Activated T-cell treated with anti-CD3 and anti-CD28 coated beads, Interleukin-2, amount 50 U/mL, for 24 hours (primary cell): Measurements from ENCODE around the gene CYP11A1.

Experiments used
- DNase-seq: peaks from one replicate; pipeline ENCODE4 v3.0.0-alpha.2; 2020
- H3K27ac Mint-ChIP-seq: 2 replicates; pipeline ENCODE4 v1.8.0; 2020; ENCODE audit warnings: mild to moderate bottlenecking, mixed read lengths
- H3K27me3 Mint-ChIP-seq: 2 replicates; pipeline ENCODE4 v1.8.0; 2020; ENCODE audit warnings: mixed read lengths
- H3K36me3 Mint-ChIP-seq: 2 replicates; pipeline ENCODE4 v1.8.0; 2020; ENCODE audit warnings: low read depth, mixed read lengths
- H3K4me1 Mint-ChIP-seq: 2 replicates; pipeline ENCODE4 v1.8.0; 2020; ENCODE audit warnings: low read depth, mixed read lengths
- H3K4me3 Mint-ChIP-seq: 2 replicates; pipeline ENCODE4 v1.8.0; 2020; ENCODE audit warnings: mild to moderate bottlenecking, moderate library complexity, mixed read lengths
- H3K9me3 Mint-ChIP-seq: 2 replicates; pipeline ENCODE4 v1.8.0; 2020; ENCODE audit warnings: mixed read lengths

CYP11A1 gene

DNA sequence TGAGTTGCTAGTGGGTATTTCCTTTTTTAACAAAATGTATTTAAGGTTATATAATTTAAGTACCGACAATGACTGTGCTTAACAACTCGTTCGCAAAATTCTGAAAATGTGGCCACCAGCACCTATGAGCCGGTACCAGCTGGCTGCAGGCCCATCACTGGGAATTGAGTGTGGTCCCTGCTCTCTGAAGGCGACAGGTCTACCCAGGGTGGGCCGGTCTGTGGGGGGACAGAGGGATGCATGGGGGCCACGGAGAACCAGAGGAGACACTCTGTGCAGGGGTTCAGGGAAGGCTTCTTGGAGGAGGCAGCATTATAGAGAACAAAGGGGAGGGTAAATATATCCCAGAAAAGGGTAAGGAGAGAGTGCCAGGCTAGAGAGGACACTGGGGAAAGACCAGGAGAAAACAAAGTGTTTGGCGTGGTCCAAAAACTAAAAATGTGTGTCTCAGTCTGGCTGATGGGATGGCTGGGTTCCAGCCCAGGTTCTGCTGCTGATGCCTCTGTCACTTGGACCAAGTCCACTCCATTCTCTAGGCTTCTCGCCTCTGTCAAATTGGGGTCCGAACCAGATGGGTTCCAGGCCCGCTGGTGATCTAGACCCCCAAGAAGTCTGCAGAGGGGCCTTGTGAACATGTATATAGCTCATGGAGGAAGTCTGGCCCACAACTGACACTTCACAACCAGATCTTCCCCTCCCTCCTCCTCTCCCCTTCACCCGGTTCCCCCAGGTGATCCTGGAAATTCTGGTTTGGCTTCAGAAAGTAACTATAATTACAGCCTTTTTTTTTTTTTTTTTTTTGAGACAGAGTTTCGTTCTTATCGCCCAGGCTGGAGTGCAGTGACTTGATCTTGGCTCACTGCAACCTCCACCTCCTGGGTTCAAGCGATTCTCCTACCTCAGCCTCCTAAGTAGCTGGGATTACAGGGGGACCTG lies 10.7 kb upstream of the CYP11A1 start:
- peak overlapping the region; percentile 77 for H3K27ac Mint-ChIP-seq
- no peak overlapping the region for H3K4me3 Mint-ChIP-seq

DNA sequence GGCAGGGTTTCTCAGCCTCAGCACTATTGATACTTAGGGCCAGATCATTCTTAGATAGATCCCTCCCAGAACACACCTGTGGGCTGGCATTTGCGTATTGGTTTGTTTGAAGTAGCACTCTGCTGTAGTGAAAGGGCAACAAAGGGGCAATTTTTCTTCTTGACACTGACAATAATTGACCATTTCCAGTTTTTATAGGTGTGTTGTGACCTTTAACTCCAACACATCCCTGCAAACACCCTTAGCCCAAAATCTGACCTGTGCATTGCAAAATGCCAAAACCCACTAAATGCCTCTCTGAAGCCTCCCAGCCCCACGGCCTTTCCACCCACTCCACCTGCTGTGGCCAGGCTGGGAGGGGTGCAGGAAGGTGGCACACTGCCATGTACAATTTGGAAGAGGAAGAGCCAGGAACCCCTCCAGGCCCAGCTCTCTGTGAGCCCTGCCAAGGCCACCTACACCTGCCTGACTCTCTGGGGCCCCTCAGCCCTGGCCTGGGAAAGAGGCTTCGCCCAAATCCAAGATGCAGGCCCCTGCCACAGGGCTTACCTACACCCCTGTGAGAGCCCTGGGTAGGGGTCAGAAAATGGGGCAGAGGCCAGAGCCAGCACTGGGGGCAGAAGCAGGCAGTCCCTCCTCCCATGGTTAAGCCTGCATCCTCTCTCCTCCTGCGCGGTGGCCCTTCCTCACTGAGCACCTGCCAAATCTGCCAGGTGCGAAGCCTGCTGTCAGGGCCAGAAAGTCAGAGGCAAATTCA lies 9.6 kb upstream of the CYP11A1 start:
- Mint-ChIP-seq H3K27me3 (no peaks in the 10 kb centered on the region), H3K27ac (no peak overlapping the region), H3K36me3 (no peaks in the 10 kb centered on the region), H3K4me3 (no peak overlapping the region), H3K4me1 (peaks cover 71% of the 10 kb centered on the region), H3K9me3 (no peaks in the 10 kb centered on the region)
- no peak for DNase-seq

More for the DNA sequence above, 10.7 kb upstream of the CYP11A1 start:
- Mint-ChIP-seq H3K4me1 (peaks cover 82% of the 10 kb centered on the region), H3K9me3 (no peaks in the 10 kb centered on the region), H3K27me3 (no peaks in the 10 kb centered on the region), H3K36me3 (no peaks in the 10 kb centered on the region)
- DNase-seq = peak; percentile 33

DNA sequence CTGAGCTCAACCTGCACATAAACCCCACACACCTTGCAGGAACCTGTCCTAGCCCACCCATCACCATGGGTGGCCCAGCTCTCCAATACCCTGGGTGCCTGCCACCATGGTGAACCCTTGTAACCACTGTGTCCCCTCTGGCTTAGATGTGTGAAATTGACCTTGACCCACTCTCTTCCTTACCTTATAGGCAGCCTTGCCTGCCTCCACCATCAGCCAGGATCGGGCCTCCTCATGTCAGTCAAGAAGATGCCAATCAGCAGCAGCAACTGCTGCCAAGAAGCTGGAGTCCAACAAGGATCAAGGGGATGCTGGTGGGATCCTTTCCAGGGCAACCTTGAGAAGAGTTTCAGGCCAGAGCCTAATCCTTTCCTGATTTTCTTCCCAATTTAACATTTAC lies 8.8 kb upstream of the CYP11A1 start:
- no peaks in the 10 kb centered on the region for H3K27me3 Mint-ChIP-seq
- peaks cover 63% of the 10 kb centered on the region for H3K4me1 Mint-ChIP-seq
- no peak for DNase-seq
- H3K36me3 Mint-ChIP-seq = no peaks in the 10 kb centered on the region
- H3K9me3 Mint-ChIP-seq = no peaks in the 10 kb centered on the region
- no peak overlapping the region for H3K27ac Mint-ChIP-seq
- H3K4me3 Mint-ChIP-seq = no peak overlapping the region

DNA sequence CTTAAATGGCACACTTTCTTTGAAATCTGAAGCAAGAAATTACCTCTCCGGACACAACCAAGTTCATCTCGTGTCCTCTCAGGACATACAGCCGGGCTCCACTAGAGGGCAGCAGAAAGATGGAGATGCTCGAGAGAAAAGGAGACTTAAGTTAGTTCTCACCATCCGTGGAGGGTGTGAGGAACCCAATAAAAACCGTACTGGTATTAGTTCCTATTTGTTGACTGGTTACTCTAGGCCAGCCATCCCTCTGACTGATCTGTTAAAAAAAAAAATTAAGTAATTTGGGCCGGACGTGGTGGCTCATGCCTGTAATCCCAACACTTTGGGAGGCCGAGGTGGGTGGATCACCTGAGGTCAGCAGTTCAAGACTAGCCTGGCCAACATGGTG lies 7.9 kb upstream of the CYP11A1 start:
- H3K9me3 Mint-ChIP-seq = no peaks in the 10 kb centered on the region
- H3K27ac Mint-ChIP-seq = peak overlapping the region; percentile 67
- no peaks in the 10 kb centered on the region for H3K27me3 Mint-ChIP-seq
- peak; percentile 85 for DNase-seq
- no peaks in the 10 kb centered on the region for H3K36me3 Mint-ChIP-seq
- H3K4me3 Mint-ChIP-seq = peak overlapping the region; percentile 77
- peaks cover 54% of the 10 kb centered on the region for H3K4me1 Mint-ChIP-seq

DNA sequence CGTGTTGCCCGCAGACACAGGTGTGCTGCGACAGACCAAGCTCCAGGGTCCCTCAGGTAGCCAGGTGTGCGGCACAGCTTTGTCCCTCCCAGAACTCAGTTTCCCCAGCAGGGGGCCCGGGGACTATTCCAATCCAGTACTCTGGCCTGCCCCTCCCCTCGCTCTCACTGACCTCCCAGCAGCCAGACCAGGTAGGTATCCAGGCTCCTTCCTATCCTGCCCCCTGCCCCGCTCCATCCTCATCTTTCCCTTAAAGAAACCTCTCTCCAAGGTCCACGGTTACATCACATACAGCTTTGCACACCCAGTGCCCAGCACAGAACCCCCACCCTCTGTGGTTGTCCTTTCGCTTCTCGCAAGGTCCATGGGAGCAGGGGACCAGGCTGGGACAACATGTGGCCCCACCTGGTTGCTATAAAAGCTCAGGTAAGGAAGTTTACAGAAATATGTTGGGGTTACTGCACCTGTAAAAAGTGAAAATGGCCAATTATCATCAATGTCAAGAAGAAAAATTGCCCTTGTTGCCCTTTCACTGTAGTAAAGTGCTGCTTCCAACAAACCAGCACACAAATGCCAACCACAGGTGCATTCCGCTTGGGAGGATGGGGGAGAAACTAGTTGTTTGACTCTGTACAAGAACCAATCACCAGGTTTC lies 7.3 kb upstream of the CYP11A1 start:
- peak overlapping the region; percentile 67 for H3K27ac Mint-ChIP-seq
- peaks cover 51% of the 10 kb centered on the region for H3K4me1 Mint-ChIP-seq
- no peaks in the 10 kb centered on the region for H3K27me3 Mint-ChIP-seq
- H3K9me3 Mint-ChIP-seq = no peaks in the 10 kb centered on the region
- DNase-seq = no peak
- H3K4me3 Mint-ChIP-seq = peak overlapping the region; percentile 77
- H3K36me3 Mint-ChIP-seq = no peaks in the 10 kb centered on the region

DNA sequence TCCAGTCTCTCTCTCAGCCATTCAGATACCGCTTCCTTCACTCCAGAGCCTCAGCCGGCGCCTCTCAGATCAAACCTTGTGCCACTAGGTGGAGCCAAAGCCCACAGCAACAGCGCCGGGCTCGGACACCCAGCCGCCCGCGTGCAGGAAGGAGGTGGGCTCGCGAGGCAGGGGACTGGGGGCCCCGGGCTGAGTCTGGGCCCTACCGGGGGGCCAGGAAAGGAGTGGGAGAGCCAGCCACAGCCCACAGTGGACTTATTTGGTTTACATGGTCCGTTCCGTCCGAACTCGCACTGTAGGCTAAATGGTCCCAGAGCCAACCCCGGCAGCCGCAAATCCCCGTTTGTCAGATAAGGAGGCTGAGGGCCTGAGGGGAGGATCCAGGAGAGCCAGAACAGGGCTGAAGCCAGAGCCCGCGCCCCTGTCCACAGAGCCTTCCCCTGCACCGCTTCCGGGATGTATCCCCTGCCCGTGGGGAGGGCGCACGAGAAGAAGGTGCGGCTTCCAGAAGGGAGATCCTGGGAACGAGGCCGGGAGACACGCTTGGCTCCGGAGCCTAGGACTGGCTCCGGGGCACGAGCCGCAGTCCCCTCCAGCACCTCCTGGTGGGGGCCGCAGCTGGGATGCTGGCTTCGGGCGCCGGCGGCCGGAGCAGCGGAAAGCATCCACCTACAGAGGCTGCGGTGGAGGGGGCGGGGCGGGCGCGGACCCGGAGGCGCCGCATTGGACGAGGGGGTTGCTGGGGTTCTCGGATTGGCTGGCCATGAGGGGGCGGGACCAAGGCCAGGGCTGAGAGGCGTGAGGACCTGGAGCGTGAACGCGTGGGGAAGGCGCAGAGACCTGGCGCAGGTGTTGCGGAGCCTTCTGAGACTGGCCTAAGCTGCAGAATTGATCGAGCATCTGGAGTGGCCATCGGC lies 6.5 kb upstream of the CYP11A1 start:
- H3K4me3 Mint-ChIP-seq = peak overlapping the region; percentile 77
- H3K36me3 Mint-ChIP-seq = no peaks in the 10 kb centered on the region
- peak overlapping the region; percentile 88 for H3K27ac Mint-ChIP-seq
- no peaks in the 10 kb centered on the region for H3K9me3 Mint-ChIP-seq
- peak; percentile 93 for DNase-seq
- peaks cover 43% of the 10 kb centered on the region for H3K4me1 Mint-ChIP-seq
- H3K27me3 Mint-ChIP-seq = no peaks in the 10 kb centered on the region

DNA sequence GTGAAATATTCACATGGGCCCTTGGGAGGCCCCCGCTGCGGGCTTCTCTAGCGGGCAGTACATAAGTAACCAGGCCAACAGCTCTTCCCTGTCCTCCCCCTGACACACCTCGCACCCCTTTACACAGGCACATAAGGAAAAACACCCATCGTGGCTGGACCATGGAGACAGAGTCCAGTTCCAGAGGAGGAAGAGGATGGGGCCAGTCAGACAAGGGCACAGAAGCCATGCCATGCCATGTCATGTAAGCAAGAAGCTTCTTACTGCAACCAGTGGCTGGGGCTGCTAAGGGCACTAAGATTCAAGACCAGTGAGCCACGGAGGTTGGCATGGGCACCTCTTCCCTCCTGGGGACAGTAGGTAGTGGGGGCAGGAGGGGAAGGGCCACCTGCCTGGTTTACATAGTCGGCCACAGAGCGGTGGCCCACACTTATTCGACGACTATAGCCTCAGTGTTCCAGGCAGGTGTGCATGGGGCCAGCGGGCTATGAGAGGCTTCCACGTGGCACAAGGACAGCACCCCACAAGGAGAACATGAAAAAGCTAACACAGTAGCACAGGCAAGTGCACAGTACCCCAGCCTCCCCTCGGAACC lies 5.7 kb upstream of the CYP11A1 start:
- no peaks in the 10 kb centered on the region for H3K9me3 Mint-ChIP-seq
- H3K36me3 Mint-ChIP-seq = no peaks in the 10 kb centered on the region
- peak overlapping the region; percentile 77 for H3K4me3 Mint-ChIP-seq
- peaks cover 35% of the 10 kb centered on the region for H3K4me1 Mint-ChIP-seq
- peaks cover 5% of the 10 kb centered on the region for H3K27me3 Mint-ChIP-seq
- peak overlapping the region; percentile 88 for H3K27ac Mint-ChIP-seq
- DNase-seq = no peak

DNA sequence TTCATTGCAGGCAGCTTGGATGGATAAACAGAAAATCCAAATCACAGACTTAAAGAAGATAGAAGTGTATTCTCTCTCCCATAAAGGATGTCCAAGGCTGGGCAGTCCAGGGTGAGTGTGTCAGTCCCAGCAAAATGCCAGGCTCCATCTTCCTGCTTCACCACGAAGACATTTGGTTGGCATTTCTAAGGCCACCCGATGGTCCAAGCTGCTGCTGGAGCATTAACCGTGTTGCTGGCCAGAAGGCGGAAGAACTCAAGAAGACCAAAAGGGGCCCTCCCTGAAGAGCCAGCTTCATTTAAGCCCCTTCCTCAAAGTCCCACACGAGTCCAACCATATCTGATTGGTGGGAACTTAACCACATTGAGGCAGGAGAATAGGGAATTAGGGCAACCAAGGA lies 3.0 kb upstream of the CYP11A1 start:
- Mint-ChIP-seq H3K4me1 (peaks cover 19% of the 10 kb centered on the region), H3K4me3 (no peak overlapping the region), H3K36me3 (no peaks in the 10 kb centered on the region), H3K27me3 (peaks cover 28% of the 10 kb centered on the region), H3K27ac (no peak overlapping the region), H3K9me3 (no peaks in the 10 kb centered on the region)
- no peak for DNase-seq

DNA sequence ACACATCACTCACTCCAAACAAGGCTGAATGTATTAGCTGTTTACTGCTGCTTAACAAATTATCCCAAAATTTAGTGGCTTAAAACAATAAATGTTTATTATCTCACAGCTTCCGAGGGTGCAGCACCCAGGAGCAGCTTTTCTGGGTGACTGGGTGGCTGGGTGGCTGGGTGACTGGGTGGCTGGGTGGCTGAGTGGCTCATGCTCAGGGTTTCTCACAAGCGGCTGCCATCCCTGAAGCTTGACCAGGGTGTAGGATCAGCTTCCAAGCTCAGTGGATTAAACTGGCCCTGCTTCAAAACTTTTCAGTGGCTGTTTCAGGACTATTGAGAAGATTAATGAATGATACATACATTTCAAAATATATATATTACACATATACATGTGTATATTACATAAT lies 2.3 kb upstream of the CYP11A1 start:
- Mint-ChIP-seq H3K4me1 (peaks cover 16% of the 10 kb centered on the region), H3K4me3 (no peak overlapping the region), H3K36me3 (no peaks in the 10 kb centered on the region), H3K27me3 (peaks cover 36% of the 10 kb centered on the region), H3K9me3 (no peaks in the 10 kb centered on the region), H3K27ac (no peak overlapping the region)
- no peak for DNase-seq

DNA sequence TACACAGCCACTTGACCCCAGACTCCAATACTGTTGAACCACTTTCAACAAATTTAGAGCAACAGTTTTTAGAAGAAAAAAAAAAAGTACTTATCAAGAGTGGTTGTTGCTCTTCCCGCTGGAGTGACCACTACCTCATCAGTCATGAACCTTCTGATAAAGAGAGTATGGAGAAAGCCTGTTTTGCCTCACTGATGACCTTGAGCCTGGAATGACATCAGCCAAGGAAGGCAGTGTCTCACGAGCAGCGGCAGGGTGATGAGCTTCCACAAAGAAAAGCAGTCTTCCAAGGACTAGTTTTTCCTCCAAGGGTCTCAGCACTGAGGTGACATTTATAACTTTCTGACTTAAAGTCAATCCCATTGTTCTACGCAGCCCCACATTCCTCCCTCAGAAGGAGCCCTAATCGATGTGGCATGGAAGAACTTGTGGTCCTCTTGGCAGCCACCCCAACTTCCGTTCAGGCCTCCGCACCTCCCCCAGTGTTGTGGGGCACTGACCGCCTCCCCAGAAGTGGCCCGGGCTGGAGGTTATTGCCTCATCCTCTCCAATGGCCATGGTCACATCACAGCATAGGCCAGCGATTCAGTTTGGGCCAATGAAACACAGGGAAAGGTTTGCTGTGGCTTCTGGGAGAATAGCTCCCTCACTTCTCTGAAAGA lies 1.8 kb upstream of the CYP11A1 start:
- H3K4me3 Mint-ChIP-seq = no peak overlapping the region
- H3K4me1 Mint-ChIP-seq = peaks cover 11% of the 10 kb centered on the region
- H3K27me3 Mint-ChIP-seq = peaks cover 40% of the 10 kb centered on the region
- no peaks in the 10 kb centered on the region for H3K36me3 Mint-ChIP-seq
- no peak overlapping the region for H3K27ac Mint-ChIP-seq
- no peaks in the 10 kb centered on the region for H3K9me3 Mint-ChIP-seq
- no peak for DNase-seq

DNA sequence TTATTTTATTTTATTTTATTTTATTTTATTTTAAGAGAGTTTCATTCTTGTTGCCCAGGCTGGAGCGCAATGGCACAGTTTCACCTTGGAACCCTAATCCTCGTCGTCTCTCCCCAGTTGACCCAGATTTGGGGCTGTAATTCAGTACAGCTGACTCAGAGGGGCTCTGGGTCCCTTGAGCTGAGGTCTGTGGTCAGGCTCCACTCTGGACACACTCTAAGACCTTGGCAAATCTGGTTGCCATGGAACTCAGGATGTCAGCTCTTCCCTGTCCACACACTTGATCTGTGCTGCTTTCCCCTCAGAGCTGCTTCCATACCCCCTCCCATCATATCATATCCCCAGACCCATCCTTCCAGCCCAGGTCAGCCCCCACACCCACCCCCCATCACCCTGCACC lies 675 bp upstream of the CYP11A1 start:
- DNase-seq = no peak
- H3K9me3 Mint-ChIP-seq = no peaks in the 10 kb centered on the region
- peaks cover 40% of the 10 kb centered on the region for H3K27me3 Mint-ChIP-seq
- no peak overlapping the region for H3K27ac Mint-ChIP-seq
- H3K36me3 Mint-ChIP-seq = no peaks in the 10 kb centered on the region
- H3K4me3 Mint-ChIP-seq = no peak overlapping the region
- peaks cover 4% of the 10 kb centered on the region for H3K4me1 Mint-ChIP-seq

DNA sequence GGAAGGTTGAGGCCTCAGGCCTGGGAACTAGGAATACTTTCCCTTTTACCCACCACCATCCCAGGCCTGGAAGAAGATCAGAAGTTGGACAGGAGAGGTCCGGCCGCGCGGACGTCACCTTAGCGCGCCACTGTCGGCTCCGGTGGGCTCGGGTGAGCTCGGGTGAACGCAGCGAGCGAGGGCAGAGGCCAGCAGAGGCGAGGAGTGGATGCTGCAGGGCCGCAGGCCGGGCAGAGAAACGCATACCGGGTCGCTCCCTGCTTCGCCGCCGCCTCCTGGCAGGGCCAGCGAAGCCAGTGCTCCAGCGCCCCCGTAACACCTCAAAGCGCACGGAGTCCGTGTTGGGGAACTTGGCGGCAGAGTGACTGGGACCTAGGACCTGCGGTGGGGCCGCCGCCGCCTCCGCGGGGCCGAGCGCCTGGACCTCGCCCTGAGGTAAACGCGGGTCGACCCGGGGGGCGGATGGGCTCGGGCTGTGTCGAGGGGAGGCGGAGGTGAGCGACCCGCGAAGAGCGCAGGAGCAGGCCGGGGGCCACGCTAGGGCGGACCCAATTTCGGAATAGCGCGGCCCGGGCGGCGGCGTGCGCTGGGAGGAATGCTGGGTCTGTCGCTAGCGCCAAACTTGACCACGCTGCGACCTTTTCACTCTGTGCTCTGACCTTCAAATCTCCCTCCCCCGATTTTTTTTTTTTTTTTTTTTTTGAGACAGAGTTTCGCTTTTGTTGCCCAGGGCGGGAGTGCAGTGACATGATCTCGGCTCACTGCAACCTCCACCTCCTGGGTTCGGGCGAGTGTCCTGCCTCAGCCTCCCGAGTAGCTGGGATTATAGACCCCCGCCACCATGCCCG lies 1.6 kb downstream of the CYP11A1 start:
- H3K27ac Mint-ChIP-seq = no peak overlapping the region
- H3K9me3 Mint-ChIP-seq = no peaks in the 10 kb centered on the region
- peaks cover 4% of the 10 kb centered on the region for H3K4me1 Mint-ChIP-seq
- no peaks in the 10 kb centered on the region for H3K36me3 Mint-ChIP-seq
- DNase-seq = no peak
- H3K27me3 Mint-ChIP-seq = peaks cover 40% of the 10 kb centered on the region
- H3K4me3 Mint-ChIP-seq = peak overlapping the region; percentile 55
